ENCODE results near the gene SNAP47.

The SNAP47 gene

DNA sequence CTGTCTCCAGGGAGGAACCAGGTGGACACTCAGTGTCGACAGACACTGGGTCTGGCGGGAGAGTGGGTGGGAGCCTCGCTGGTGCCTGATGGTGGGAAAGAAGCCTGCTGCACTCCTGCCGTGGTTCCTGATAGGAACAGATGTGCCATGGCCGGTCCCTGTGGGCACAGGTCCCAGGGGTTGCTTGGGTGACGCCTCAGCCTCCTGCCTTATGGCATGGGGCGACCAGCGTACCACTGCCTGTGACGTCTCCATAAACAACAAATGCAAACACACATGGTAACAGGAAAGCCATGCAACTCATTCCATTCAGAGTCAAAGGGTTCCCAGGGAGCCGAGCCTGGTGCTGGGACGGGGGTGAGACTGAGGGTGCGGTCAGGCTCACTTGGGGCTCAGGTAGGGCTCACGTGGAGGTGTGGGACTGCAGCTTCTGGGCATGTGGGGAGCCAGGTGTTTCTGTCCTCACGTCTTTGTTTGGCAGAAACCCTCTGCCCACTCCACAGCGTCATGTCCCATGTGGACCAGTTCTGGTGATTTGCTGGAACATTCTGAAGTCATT lies 34.8 kb downstream of the SNAP47 start:
- DNase-seq = no peak

DNA sequence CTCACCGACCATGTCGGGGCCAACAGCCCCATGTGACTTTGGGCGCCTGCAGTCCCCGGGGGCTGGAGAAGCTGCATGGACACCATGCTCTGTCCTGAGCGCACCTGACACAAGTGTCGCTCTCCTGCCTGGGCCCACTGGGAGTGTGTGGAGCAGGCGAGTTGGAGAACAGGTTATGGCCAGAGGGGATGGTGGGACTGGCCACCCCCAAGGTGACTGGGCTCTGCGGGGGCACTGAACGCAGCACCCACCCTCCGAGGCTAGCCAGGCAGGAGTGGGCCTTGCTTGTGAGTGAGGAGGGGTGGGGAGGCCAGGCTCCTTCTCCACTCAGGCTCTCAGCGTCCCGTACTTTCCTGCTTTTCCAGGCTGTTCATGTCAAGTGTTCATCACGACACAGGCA lies 35.6 kb downstream of the SNAP47 start:
- no peak for DNase-seq

DNA sequence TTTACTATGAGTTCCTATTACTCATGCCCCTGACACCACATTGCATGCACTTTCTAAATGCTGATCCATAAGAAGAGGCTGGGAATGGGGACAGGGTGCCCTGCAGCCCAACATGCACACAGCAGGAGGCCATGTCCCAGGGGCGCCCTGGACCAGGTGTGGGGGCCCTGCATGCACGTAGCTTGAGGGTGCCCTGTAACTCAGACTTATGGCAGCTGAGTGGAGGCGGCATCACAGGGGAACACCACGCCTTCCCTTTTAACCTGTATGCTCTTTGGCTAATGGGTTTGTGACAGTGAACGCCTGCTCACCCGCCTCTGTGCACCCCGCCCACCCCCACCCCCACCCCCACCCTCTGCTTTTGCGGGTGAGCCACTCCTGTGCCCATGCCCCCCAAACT lies 36.1 kb downstream of the SNAP47 start:
- DNase-seq = no peak

DNA sequence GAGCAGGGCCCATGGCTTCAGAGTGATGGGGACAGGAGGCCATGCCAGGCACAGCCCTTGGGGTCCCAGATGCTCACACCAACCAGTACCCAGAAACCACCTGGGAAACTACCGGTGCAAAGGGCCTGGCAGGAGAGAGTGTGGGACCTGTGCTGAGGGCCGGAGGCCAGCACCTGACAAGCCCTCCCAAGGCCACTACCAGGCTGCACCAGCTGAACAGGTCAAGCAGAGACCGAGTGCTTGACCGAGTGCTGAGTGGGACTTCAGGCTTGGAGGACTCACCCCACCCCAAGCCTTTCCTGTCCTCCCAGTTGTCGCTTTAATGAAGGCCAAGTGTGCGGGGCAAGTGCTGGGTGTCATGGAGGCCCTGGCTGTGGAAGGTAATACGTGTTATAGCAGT lies 36.5 kb downstream of the SNAP47 start:
- no peak for DNase-seq

DNA sequence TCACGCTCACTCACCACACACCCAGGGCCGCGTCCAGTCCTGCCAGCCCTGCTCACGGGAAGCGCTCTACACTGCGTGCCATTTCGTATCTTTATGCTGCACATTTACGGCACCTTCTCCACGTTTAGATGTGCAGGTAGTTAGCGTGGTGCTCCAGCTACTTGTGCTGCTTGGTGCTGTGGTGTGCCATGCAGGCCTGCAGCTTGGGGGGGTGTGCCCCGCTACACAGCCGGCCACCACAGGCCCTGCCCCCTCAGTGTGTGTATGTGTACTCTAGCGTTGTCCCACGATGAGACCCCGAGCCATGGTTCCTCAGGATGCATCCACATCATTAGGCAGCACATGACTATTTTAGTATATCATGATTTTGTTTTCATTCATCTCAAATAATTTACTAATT lies 38.3 kb downstream of the SNAP47 start:
- no peak for DNase-seq

DNA sequence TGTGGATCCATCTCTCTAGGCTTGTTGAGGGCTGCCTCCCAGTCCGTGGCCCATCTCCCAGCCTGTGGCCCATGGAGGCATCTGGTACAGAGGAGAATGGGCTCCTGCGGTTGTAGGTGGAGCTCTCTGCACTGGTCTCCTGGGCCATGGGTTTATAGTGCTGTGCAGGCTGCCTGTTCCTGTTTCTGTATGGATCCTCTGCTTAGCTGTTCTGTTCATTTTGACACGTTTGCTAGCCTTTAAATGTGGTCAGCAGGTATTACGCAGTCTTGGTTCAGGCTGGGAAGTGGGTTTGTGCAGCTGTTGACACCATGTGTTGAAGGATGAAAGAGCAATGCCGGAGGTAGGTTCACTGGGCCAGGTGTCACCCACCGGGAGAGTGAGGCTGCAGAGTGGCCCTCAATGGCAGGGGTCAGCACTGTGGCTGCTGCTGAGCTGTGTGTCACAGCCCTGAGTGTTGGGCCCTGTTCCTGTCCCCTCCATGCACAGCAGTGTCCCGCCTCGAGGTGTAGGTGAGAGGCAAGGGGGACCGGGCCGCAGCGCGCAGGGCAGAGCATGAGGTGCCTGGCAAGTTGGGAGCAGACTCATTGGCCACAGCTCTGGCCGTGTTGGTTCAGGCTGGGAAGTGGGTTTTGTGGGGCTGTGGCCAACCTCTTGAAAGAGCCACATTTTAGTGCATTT lies 39.0 kb downstream of the SNAP47 start:
- DNase-seq = no peak

DNA sequence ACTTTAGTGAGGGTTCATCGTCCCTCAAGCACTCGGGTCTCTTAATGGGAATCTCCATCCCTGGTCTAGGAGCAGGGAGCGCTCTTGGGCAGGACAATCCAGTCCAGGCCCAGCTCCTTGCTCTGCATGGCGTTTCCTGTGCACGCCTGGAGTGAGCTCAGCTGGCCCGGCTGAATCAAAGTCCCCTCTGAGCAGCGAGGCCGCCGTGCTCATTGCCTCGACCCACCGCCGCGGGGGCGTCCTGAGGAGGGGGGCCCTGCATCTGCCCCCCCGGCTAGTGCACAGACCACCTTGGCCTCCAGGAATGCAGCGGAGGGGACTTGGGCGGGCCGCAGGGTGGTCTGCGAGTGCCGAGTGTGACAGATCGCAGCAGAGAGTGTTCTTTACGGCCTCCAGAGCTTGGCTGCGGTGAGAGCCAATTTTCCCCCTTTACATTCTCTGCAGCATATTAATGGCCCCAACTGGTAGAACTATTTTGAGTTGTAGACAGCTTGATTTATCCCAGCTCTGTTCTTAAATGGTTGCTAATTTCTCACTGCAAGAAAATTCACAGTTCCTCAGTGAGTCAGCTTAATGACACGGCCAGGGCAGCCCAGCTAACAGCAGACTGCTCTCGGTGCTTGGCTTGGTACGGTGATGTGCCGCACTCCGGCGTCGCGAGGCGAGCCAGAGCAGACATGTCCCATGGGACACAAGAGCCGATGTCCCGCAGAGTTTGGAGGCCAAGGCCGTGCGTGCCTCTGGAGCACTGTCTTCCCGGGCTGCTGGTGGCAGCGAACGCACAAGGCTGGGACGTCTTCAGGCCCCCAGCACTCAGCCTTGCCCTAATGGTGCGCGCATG lies 39.8 kb downstream of the SNAP47 start:
- DNase-seq = no peak

DNA sequence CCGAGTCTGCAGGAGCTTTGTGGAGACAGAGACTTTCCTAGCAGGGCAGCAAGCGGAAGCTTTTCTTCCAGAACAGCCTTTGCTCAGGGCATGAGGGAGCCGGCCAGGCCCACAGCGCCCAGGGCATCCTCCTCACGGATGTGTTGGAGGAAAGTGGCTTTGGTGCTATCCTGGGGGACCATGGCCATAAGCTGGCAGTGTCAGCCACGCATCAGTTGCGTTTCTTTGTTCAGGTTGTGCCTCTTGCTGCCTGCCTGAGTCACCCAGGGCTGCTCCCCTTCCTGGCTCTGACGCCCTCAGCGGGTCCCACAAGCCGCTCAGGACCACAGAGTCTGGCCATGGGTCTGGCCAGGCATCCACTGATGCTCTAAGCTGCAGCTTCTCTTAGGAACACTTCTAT lies 40.6 kb downstream of the SNAP47 start:
- no peak for DNase-seq

DNA sequence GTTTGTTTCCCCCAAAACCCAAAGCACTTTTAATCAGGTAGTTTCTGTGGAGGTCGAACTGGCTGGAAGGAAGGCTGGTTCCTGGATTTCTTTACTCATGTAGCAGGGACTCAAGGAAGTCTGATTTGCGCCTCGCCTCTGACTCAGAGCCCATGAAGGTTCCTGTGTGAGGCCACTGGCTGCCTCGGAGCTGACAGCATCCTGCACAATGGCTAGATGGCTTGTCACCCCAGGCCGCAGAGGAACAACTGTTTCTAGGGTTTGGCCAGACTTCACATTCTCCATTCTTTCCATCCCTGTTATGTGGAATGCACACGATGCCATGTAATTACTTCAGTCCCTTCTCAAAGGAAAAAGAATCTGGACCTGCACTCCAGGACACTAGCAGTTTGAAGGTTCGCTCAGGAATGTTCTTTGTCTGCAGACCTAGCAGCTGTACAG lies 41.1 kb downstream of the SNAP47 start:
- no peak for DNase-seq

DNA sequence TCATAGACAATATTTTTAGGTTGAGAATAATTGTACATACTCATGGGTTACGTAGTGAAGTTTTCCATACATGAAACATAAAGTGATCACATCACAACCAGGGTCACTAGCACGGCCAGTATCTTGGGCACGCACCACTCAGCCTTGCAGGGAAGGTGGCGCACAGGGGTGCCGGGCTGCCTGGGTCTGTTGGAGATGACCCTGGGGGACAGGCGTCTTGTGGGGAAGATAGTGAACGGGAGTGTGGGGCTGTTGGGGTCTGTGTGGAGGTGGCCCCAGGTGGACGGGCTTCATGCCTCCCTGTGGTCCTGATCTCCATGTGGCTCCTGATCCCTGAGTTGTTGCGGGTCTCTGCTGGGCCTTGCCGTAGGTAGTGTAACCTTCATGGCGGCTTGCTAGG lies 41.9 kb downstream of the SNAP47 start:
- no peak for DNase-seq

DNA sequence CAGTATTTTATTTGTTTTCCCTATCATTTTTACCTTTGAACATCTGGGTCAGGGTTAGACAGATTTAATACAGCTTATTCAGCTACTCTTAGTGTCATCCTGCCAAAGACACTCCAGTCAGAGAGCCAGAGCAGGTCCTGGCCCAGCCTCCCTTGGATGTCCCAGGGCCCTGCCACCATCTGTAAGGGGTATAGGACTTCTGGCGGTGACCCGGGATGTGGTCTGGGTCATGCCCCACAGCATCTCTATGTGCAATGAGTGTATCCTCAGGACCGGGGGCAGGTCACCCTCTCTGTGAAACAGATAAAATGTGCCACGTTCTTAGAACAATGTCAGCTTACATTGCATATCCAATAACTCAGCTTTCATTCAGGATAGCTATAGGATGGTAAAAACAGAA lies 42.4 kb downstream of the SNAP47 start:
- no peak for DNase-seq

DNA sequence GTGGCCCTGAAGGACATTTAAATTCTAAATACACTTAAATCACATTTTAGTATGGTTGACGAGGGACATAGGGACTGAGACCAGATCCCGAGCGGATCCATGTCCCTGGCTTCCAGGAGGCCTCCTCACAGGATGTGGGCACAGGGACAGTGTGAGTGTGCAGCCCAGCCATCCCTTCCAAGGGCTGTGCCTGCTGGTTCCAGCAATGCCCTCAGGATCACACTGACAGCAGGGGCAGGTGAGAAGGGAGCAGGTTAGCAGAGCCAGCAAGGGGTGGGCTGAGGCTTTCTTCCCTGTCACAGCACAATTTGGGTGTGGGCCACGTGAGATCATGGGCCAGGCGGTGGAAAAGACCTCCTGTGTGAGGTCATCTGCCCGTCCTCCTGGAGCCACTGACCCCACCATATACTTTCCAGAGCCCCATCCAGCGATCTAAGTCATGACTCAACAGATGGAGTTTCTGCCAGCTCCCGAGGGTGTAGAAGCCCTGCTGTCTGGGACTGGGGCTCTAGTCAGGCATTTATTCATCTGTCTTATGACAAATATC lies 43.2 kb downstream of the SNAP47 start:
- no peak for DNase-seq

DNA sequence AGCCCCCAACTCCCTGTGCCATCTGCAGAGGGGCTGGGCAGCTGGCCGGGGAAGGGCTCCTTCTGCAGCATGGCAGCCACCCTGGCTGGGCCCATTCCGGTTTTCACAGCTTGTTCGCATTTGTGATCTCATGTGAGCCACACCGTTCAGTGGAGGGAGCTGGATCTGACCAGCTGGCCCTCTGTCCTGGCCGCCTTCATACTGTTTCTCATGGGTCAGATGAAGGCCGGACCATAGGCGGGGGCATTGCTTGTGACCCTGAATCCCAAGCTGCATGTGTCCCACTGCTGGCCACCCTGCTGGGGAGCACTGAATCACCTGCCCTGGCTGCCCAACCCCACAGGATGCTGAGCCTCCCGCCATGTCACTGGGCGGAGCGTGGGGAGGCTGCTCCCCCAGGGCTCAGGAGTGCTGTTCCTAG lies 43.8 kb downstream of the SNAP47 start:
- no peak for DNase-seq

DNA sequence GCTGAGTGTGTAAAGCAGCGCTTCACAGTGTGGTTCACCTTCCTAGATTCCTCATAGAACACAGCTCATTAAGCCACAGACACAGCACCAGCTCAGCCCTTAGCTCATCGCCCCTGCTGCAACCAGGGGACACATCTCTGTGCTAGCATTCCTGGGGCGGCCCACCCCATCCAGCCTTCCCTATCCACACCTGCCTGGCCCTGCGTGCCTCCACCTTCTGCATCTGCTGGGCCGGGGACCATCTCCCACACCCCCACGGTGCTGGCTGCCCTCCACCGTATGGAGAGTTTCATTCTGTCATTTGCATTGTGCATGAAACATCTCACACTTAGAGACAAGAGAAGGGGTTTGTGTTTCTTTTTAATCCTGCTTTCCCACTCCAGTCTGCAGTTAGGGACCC lies 44.5 kb downstream of the SNAP47 start:
- no peak for DNase-seq

DNA sequence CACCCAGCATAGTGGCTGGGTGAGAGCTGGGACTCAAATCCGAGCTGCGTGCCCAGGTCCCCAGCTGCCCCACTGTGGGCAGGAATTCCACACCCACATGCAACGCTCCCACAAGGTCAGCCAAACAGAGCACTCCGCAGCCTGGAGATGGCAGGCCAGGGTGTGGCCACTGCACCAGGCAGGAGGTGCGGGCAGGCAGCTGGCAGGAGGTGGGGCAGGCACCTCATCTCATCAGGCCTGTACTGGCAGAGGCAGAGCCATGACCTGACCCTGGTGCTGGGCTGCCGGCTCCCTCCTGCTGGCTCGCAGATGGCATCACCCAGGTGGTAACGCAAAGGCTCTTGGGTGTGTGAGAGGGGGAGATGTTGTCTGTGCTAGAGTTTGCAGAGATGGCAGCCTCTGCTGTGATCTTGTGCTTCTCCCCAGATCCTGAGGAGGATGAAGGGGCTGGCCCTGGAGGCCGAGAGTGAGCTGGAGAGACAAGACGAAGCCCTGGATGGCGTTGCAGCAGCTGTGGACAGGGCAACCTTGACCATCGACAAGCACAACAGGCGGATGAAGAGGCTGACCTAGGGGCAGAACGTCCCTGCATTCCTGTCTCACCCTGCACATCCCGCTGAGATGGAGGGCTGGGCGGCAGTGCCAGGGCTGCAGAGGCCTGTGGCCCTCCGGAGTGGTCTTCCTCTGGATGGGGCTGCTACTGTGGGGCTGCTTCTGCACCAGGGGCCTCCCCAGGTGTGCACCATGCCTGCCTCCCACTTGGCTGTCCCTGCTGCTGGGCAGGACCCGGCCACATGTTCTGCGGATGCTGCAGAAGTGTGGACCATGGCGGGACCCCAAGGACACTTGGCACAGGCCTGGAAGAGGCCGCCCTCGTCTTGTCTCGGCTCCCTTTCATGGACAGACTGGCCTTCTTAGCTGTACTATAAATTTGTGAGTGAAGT lies 45.1 kb downstream of the SNAP47 start:
- peak; percentile 24 for DNase-seq

DNA sequence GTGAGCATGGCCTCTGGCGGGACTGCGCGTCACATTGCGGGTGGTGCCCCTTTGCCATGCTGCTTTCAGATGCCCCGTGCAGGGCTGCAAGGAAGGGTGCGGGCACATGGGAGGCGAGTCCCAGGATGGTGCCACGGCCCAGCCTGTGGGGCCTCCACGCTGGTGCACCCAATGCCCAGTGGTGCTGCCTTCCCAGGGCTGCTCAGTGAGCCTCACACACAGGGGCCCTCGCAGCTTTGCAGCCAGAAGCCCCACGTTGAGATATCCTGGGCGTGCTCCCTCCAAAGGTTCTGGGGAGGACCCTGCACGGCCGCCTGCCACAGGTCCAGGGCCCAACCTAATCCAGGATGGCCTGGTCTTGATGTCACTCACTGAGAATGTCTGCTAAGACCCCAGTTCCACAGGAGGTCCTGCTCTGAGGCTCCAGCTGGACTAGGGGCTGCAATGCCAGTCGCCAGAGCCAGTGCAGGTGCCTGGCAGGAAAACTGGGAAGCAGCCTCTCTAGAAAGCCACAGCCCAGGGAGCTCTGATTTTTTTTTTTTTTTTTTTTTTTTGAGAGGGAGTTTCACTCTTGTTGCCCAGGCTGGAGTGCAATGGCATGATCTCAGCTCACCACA lies 46.2 kb downstream of the SNAP47 start:
- DNase-seq = no peak

DNA sequence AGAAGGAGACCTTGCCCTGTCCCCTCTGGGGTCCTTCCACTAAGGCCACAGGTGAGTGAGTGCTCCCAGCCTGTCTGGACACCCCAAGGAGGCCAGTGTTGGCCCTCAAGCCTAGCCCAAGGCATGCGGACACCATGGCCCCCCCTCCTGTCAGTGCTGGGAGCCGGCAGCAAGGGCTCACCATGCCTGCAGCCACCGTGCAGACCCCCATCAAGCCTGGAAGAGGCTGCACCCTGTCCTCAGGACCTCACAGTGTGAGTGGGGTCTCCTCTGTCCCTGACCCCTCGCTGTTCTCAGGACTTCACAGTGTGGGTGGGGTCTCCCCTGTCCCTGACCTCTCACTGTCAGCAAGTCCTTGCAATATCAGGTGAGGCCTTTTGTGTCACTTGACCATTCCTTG lies 47.0 kb downstream of the SNAP47 start:
- no peak for DNase-seq

DNA sequence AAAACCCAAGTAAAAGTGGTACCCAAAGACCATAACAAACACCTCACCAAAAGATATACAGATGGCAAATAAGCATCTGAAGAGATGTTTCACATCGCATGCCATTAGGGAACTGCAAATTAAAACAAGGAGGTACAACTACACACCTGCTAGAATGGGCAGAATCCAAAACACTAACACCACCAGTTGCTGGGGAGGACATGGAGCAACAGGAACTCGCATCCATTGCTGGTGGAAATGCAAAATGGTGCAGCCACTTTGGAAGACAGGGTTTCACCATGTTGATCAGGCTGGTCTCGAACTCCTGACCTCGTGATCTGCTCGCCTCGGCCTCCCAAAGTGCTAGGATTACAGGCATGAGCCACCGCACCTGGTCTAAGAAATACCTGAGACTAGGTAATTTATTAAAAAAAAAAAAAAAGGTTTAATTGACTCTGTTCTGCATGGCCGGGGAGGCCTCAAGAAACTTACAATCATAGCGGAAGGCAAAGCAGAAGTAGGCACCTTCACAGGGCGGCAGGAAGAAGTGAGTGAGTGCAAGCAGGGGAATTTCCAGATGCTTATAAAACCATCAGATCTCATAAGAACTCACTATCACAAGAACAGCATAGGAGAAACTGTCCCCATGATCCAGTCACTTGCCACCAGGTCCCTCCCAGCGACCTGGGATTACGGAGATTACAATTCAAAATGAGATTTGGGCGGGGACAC lies 50.0 kb downstream of the SNAP47 start:
- no peak for DNase-seq

DNA sequence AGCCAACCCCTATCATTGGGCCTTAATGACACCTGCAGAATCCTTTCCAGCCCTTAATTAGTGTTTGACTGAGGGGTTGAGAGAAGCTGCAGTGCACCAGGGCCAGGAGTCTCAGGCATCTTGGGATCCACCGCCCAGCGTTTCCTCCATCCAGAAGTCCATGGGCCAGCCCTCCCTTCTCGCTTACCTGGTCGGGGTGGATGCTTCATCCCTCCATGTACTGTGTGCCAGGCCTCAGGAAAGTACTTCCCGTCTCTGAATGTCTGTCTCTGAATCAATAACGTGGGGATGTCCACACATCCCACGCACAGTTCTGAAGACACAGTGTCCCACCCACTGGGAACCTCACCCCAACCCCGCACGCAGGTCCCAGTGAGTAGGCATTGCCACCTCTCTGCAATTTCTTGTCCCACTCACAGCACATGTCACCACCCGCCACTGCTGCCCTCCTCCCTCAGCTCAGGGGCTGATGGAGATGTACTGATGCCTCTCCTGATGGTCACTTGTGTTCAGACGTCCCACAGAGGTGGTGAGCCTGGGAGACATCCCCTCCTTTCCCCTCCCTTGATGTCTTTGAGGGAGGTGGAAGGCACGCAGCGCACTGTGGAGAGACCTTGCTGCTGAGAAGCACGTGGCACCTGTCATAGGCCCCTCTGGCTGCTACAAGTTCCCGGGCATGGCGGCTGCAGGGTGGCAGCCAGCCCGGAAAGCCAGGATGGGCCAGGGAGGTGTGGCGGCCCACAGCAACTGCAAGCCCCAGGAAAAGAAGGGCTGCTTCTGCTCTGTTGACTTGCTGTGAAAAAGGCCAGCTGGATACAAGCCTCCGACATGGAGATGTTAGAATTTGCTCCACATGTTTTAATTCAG lies 50.8 kb downstream of the SNAP47 start:
- DNase-seq = no peak

DNA sequence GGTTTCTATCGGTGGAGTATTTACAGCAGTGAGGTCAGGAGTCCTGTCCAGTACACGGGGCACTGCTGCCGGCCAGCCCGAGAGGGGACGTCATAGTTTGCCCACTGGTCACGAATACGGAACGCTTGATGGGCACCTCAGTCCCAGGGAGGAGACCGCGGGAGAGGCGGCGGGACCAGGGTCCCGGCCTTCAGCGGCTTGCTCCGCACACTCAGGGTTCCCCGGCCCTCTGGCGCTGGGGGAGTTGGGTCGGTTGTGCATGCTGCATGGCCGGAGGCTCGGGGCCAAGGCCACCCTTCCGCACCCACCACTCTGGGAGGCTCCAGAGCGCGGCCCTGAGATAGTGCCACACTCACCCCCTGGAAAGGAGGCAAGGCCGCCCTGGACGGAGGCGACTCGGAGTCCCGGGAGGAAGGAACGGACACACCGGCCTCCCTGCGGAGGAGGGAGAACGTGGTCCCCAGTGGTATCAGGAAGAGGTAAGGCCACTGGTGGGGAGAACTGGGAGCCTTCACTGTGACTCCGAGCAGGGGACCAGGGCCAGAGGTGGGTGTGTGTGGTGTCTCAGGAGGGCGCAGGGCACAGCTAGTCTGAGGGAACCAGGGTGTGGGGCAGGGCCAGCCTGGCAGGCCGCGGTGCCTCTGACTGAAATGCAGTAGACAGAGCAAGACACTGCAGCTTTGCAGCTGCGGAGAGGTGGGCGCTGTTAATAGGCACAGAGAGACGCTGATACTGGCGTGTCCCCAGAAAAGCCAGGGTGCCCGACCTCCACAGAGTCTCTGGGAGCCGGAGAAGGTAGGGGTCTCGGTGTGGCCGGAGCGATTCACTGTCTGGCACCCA lies 51.7 kb downstream of the SNAP47 start:
- no peak for DNase-seq
